Upper lobe of left lung (tissue), 6 donors: ENCODE results near the gene UGT1A4. TPM values are rescaled to one million over a fixed set of nuclear protein-coding genes. Genes with fewer than 3 reads are reported as not detected.

ENCODE experiments used
- ATAC-seq, 2 donors: fragments of 200-7000 bp; cut with Tn5 transposase; one replicate each; pipeline ENCODE4 v1.9.1; 2022; ENCODE audit warnings: mild to moderate bottlenecking in 2 of 2, moderate library complexity in 2 of 2; ENCODE audit not compliant: low FRiP score in 2 of 2
- DNase-seq, 2 donors: peaks; one replicate each; pipeline ENCODE4 v3.0.0-alpha.2; 2019 to 2020
- H3K27ac ChIP-seq, 4 donors: fragments of 200-600 bp; sonication (generic); one replicate each; pipeline ENCODE4 v1.5.1; 2016 to 2019
- H3K27me3 ChIP-seq, 4 donors: fragments of 200-600 bp; sonication (generic); one replicate each; pipeline ENCODE4 v1.5.1; 2017 to 2019
- H3K36me3 ChIP-seq, 4 donors: fragments of 200-600 bp; sonication (generic); one replicate each; pipeline ENCODE4 v1.5.1; 2016 to 2019
- H3K4me1 ChIP-seq, 4 donors: fragments of 200-600 bp; sonication (generic); one replicate each; pipeline ENCODE4 v1.5.1; 2018 to 2019
- H3K4me3 ChIP-seq, 4 donors: fragments of 200-600 bp; sonication (generic); one replicate each; pipeline ENCODE4 v1.5.1; 2017 to 2019; ENCODE audit warnings: mild to moderate bottlenecking in 2 of 4, moderate library complexity in 1 of 4
- H3K9me3 ChIP-seq, 4 donors: fragments of 200-600 bp; sonication (generic); one replicate each; pipeline ENCODE4 v1.5.1; 2018 to 2019
- CTCF ChIP-seq, 6 experiments: fragments of 450-650 bp in 4 of 6; fragments of 200-600 bp in 2 of 6; sonication (generic) in 2 of 6; IDR thresholded peaks; one replicate each; pipeline ENCODE4 v1.5.1; 2016 to 2019; ENCODE audit warnings: antibody characterized with exemption in 6 of 6
- EP300 ChIP-seq, 4 donors: sonication (generic); formaldehyde crosslinking; IDR thresholded peaks; one replicate each; pipeline ENCODE4 v1.5.1; 2017; ENCODE audit warnings: antibody characterized with exemption in 4 of 4, control low read depth in 2 of 4
- POLR2A ChIP-seq, 4 donors: fragments of 450-650 bp; IDR thresholded peaks; one replicate each; pipeline ENCODE4 v1.5.1; 2016 to 2017; ENCODE audit warnings: antibody characterized with exemption in 4 of 4, mild to moderate bottlenecking in 2 of 4
- POLR2AphosphoS5 ChIP-seq, 2 donors: sonication (generic); formaldehyde crosslinking; IDR thresholded peaks; one replicate each; pipeline ENCODE4 v1.5.1; 2017; ENCODE audit warnings: antibody characterized with exemption in 2 of 2
- WGBS, 2 donors: methylation state at CpG; one replicate each; pipeline ENCODE4 v1.1.5; 2017 to 2018; 5-methylcytosine and 5-hydroxymethylcytosine counted together
- total RNA-seq, 6 donors: library from RNA; depleted of rRNA in 4 of 6; stranded (reverse); fragments of >200 nt in 4 of 6; gene quantifications; one replicate each; pipeline versions ENCODE4 v1.1.0 to v1.2.1, GENCODE V29; 2016 to 2021
- donor health status: DM: no; HTN: no; CAD: no; lungs with moderate emphysema.
- donor health status: DM: no; HTN: yes; CAD: no; lungs with severe emphysema.

The UGT1A4 gene
- total RNA-seq, 6 donors from 2014 or later, result 0.14 to 0.69 (median 0.27) TPM; not detected in 2

GRCh38 chr2:233690444-233690843 is 28.1 kb upstream of the UGT1A4 start:
- ATAC-seq (no peak), DNase-seq (no peak)
- TF ChIP-seq CTCF (IDR thresholded peaks at IDR 0.05), result no peak
- TF ChIP-seq EP300 (IDR thresholded peaks at IDR 0.05), result no peak
- no peak for TF ChIP-seq POLR2A (IDR thresholded peaks at IDR 0.05)
- TF ChIP-seq POLR2AphosphoS5 (IDR thresholded peaks at IDR 0.05), result no peak
- no peaks in the 10 kb centered on the region for H3K4me1 ChIP-seq
- H3K9me3 ChIP-seq, result no peaks in the 10 kb centered on the region
- H3K36me3 ChIP-seq, result no peaks in the 10 kb centered on the region
- H3K27me3 ChIP-seq, result no peaks in the 10 kb centered on the region
- no peak overlapping the region for H3K27ac ChIP-seq
- WGBS, 2 donors, result 68 to 76% methylated on average over 4 of the region's 4 CpGs
- no peak overlapping the region for H3K4me3 ChIP-seq

- Histone ChIP-seq H3K27me3 (no peaks in the 10 kb centered on the region), H3K9me3 (no peaks in the 10 kb centered on the region), H3K4me3 (no peak overlapping the region), H3K36me3 (no peaks in the 10 kb centered on the region), H3K27ac (no peak overlapping the region), H3K4me1 (no peaks in the 10 kb centered on the region)
- DNase-seq, result no peak
- 87% methylated on average over 8 to 11 of the region's 11 CpGs for WGBS, 2 donors
- ATAC-seq, result peak; percentile 25 to 65
- TF ChIP-seq POLR2A (IDR thresholded peaks at IDR 0.05), result no peak
These were observed 26.8 kb upstream of the UGT1A4 start for GRCh38 chr2:233691443-233692433.

- TF ChIP-seq POLR2AphosphoS5 (IDR thresholded peaks at IDR 0.05), result no peak
- TF ChIP-seq POLR2A (IDR thresholded peaks at IDR 0.05), result no peak
- ATAC-seq (no peak), DNase-seq (no peak)
- Histone ChIP-seq H3K27ac (no peak within 1 kb of the TSS), H3K27me3 (no peaks in the 10 kb centered on the region), H3K4me1 (no peaks in the 10 kb centered on the region), H3K9me3 (no peaks in the 10 kb centered on the region), H3K4me3 (no peak within 1 kb of the TSS), H3K36me3 (no peaks in the 10 kb centered on the region)
- 80 to 83% methylated on average over 4 of the region's 4 CpGs for WGBS, 2 donors
These were observed 25.9 kb upstream of the UGT1A4 start, which contains the start of gene UGT1A6 for GRCh38 chr2:233692648-233693047. Gene UGT1A6, plus strand, starts transcription at chr2:233692890. Its CDS starts 115 bp downstream, at chr2:233693005.

GRCh38 chr2:233693963-233694362 is 24.6 kb upstream of the UGT1A4 start:
- ATAC-seq (no peak), DNase-seq (no peak)
- H3K4me1 ChIP-seq, result no peaks in the 10 kb centered on the region
- TF ChIP-seq POLR2AphosphoS5 (IDR thresholded peaks at IDR 0.05) (no peak), CTCF (IDR thresholded peaks at IDR 0.05) (no peak), POLR2A (IDR thresholded peaks at IDR 0.05) (no peak), EP300 (IDR thresholded peaks at IDR 0.05) (no peak)
- no peak overlapping the region for H3K27ac ChIP-seq
- H3K27me3 ChIP-seq, result no peaks in the 10 kb centered on the region
- H3K4me3 ChIP-seq, result no peak overlapping the region
- 62 to 65% methylated on average over 6 of the region's 6 CpGs for WGBS, 2 donors
- H3K9me3 ChIP-seq, result no peaks in the 10 kb centered on the region
- no peaks in the 10 kb centered on the region for H3K36me3 ChIP-seq

- Histone ChIP-seq H3K27ac (no peak overlapping the region), H3K4me1 (no peaks in the 10 kb centered on the region), H3K36me3 (no peaks in the 10 kb centered on the region), H3K9me3 (no peaks in the 10 kb centered on the region), H3K27me3 (no peaks in the 10 kb centered on the region), H3K4me3 (no peak overlapping the region)
- WGBS, 2 donors, result 71 to 80% methylated on average over 4 of the region's 4 CpGs
- TF ChIP-seq CTCF (IDR thresholded peaks at IDR 0.05) (no peak), POLR2A (IDR thresholded peaks at IDR 0.05) (no peak), POLR2AphosphoS5 (IDR thresholded peaks at IDR 0.05) (no peak), EP300 (IDR thresholded peaks at IDR 0.05) (no peak)
- DNase-seq, result no peak
- no peak for ATAC-seq
These were observed 19.8 kb upstream of the UGT1A4 start for GRCh38 chr2:233698740-233699139.
